GM23338 (cell line): Measurements from ENCODE around the gene AGAP1.

Source experiments
- EZH2 ChIP-seq: fragments of 200-600 bp; sonication (generic); IDR thresholded peaks from one replicate; pipeline ENCODE4 v1.8.0; 2017; ENCODE audit warnings: antibody characterized with exemption, mild to moderate bottlenecking, low read depth; ENCODE audit not compliant: unreplicated experiment
- EZH2phosphoT487 ChIP-seq: fragments of 200-600 bp; sonication (generic); IDR thresholded peaks from one replicate; pipeline ENCODE4 v1.8.1; 2018; ENCODE audit warnings: antibody characterized with exemption; ENCODE audit not compliant: unreplicated experiment
- POLR2AphosphoS5 ChIP-seq: IDR thresholded peaks from 2 replicates; pipeline ENCODE4 v1.6.1; 2016; ENCODE audit warnings: antibody characterized with exemption, low read depth
- REST ChIP-seq: IDR thresholded peaks from one replicate; pipeline ENCODE4 v1.6.1; 2018; ENCODE audit warnings: antibody characterized with exemption; ENCODE audit not compliant: unreplicated experiment
- TF ChIP-seq, protein P1 (sequence below), 2 experiments: fragments of 200-600 bp in 1 of 2; sonication (generic) in 1 of 2; conservative IDR thresholded peaks; 2 replicates each; pipeline versions ENCODE4 v1.5.1 to v1.6.1; 2016 to 2017; ENCODE audit warnings: antibody characterized with exemption in 2 of 2, low read depth in 2 of 2, mild to moderate bottlenecking in 2 of 2, moderate library complexity in 1 of 2

DNA sequence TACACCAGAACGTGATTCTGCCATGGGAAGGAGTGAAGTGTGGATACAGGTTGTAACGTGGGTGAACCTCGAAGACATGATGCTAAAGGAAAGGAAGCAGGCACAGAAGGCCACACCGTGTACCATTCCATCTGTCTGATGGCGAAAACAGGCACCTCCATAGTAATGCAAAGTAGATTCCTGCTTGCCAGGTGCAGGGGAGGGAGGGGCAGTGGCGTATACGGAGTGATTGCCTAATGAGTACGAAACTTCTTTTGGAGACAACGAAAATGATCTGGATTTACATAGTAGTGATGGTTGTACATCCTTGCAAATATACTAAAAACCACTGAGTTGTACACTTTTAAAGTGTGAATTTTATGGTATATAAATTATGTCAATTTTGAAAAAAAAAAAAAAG, 567.7 kb downstream of the AGAP1 start:
- TF ChIP-seq POLR2AphosphoS5 (no peak), REST (no peak), EZH2phosphoT487 (no peak), EZH2 (no peak)
- TF ChIP-seq, protein P1, sequence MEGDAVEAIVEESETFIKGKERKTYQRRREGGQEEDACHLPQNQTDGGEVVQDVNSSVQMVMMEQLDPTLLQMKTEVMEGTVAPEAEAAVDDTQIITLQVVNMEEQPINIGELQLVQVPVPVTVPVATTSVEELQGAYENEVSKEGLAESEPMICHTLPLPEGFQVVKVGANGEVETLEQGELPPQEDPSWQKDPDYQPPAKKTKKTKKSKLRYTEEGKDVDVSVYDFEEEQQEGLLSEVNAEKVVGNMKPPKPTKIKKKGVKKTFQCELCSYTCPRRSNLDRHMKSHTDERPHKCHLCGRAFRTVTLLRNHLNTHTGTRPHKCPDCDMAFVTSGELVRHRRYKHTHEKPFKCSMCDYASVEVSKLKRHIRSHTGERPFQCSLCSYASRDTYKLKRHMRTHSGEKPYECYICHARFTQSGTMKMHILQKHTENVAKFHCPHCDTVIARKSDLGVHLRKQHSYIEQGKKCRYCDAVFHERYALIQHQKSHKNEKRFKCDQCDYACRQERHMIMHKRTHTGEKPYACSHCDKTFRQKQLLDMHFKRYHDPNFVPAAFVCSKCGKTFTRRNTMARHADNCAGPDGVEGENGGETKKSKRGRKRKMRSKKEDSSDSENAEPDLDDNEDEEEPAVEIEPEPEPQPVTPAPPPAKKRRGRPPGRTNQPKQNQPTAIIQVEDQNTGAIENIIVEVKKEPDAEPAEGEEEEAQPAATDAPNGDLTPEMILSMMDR (conservative IDR thresholded peaks at IDR 0.05; ENCODE audit: low read depth in 2 of 2) = no peak
